GM18909 (cell line): Measurements from ENCODE around the gene GGA3.

ENCODE experiments used
- ATAC-seq: cut with Tn5 transposase; IDR thresholded peaks from one replicate; pipeline ENCODE4 v1.9.1; 2021; ENCODE audit warnings: mild to moderate bottlenecking; ENCODE audit not compliant: unreplicated experiment, poor library complexity

Gene GGA3

GRCh38 chr17:75249564-75249963, 11.8 kb downstream of the GGA3 start:
- ATAC-seq, result no peak

GRCh38 chr17:75246404-75246803, 15.0 kb downstream of the GGA3 start:
- ATAC-seq, result no peak

GRCh38 chr17:75245011-75245410, 16.4 kb downstream of the GGA3 start:
- no peak for ATAC-seq

GRCh38 chr17:75244133-75244866, 17.1 kb downstream of the GGA3 start:
- ATAC-seq, result no peak

- ATAC-seq, result no peak
Measured at GRCh38 chr17:75242461-75243042, 18.9 kb downstream of the GGA3 start.

- ATAC-seq, result no peak
Measured at GRCh38 chr17:75241996-75242460, 19.4 kb downstream of the GGA3 start.

GRCh38 chr17:75241502-75241901, 19.9 kb downstream of the GGA3 start:
- ATAC-seq, result no peak

- ATAC-seq, result no peak
Measured at GRCh38 chr17:75241143-75241430, 20.3 kb downstream of the GGA3 start.

- ATAC-seq, result no peak
Measured at GRCh38 chr17:75240394-75241142, 20.8 kb downstream of the GGA3 start.

GRCh38 chr17:75239778-75240393, 21.5 kb downstream of the GGA3 start:
- no peak for ATAC-seq

GRCh38 chr17:75239214-75239613, 22.2 kb downstream of the GGA3 start:
- no peak for ATAC-seq

GRCh38 chr17:75238684-75239191, 22.7 kb downstream of the GGA3 start:
- no peak for ATAC-seq

GRCh38 chr17:75238020-75238580, 23.3 kb downstream of the GGA3 start:
- ATAC-seq, result no peak

GRCh38 chr17:75237100-75238014, 24.0 kb downstream of the GGA3 start:
- ATAC-seq, result no peak

GRCh38 chr17:75232786-75233185, 28.6 kb downstream of the GGA3 start:
- no peak for ATAC-seq

- ATAC-seq, result no peak
Measured at GRCh38 chr17:75231741-75232464, 29.5 kb downstream of the GGA3 start.

- ATAC-seq, result no peak
Measured at GRCh38 chr17:75231071-75231470, 30.3 kb downstream of the GGA3 start.

GRCh38 chr17:75228847-75229246, 32.6 kb downstream of the GGA3 start:
- no peak for ATAC-seq

- no peak for ATAC-seq
Measured at GRCh38 chr17:75228305-75228704, 33.1 kb downstream of the GGA3 start.
